IMR-90 (cell line): ENCODE results near the gene NOS3. TPM values are rescaled to one million over a fixed set of nuclear protein-coding genes. Genes with fewer than 3 reads are reported as not detected.

Source experiments
- ATAC-seq: fragments of 200-7000 bp; cut with Tn5 transposase; 2 replicates; pipeline ENCODE4 v1.9.1; 2020; ENCODE audit warnings: low read depth, mild to moderate bottlenecking, moderate library complexity
- BruUV-seq: library from RNA; stranded (reverse); fragments of 400-500 nt; replicated peaks from 2 replicates; lab custom pipeline; 2021; lab: Mats Ljungman, UMichigan
- CTCF ChIA-PET: fragments of 300-600 bp; formaldehyde crosslinking; extraction: SDS; loops from one replicate; lab custom pipeline; 2021; ENCODE audit warnings: antibody characterized with exemption; lab: Yijun Ruan, JAX
- POLR2A ChIA-PET: fragments of 300-600 bp; sonication (Branson Sonifier 250); formaldehyde crosslinking; loops from one replicate; lab custom pipeline; 2022; ENCODE audit warnings: antibody characterized with exemption; ENCODE audit not compliant: unreplicated experiment; lab: Charles Lee
- DNase-seq: peaks from one replicate; pipeline ENCODE4 v3.0.0; 2013
- H2AFZ ChIP-seq: replicated peaks from 2 replicates; pipeline ENCODE3; 2013; ENCODE audit warnings: low read length, mild to moderate bottlenecking; ENCODE audit not compliant: poor library complexity
- H2AK5ac ChIP-seq: 2 replicates; pipeline ENCODE4 v1.6.1; 2013; ENCODE audit warnings: low read depth, low read length, inconsistent platforms
- H2AK9ac ChIP-seq: replicated peaks from 2 replicates; pipeline ENCODE3; 2013; ENCODE audit warnings: mild to moderate bottlenecking, low read depth, low read length, moderate library complexity; ENCODE audit not compliant: poor library complexity
- H2BK120ac ChIP-seq: 2 replicates; pipeline ENCODE4 v1.6.1; 2013; ENCODE audit warnings: low read depth, low read length, inconsistent platforms
- H2BK15ac ChIP-seq: 3 replicates; pipeline ENCODE4 v1.6.1; 2013; ENCODE audit warnings: low read depth, low read length, inconsistent platforms
- H2BK20ac ChIP-seq: 2 replicates; pipeline ENCODE4 v1.6.1; 2013; ENCODE audit warnings: low read depth, mild to moderate bottlenecking, inconsistent platforms, low read length, moderate library complexity
- H2BK5ac ChIP-seq: 2 replicates; pipeline ENCODE4 v1.6.1; 2013; ENCODE audit warnings: mild to moderate bottlenecking, low read depth, low read length, inconsistent platforms; ENCODE audit not compliant: poor library complexity, severe bottlenecking
- H3K14ac ChIP-seq: replicated peaks from 2 replicates; pipeline ENCODE4 v1.6.1; 2013; ENCODE audit warnings: low read depth, low read length, inconsistent platforms
- H3K18ac ChIP-seq: 2 replicates; pipeline ENCODE4 v1.6.1; 2013; ENCODE audit warnings: low read depth, low read length, control low read depth
- H3K23ac ChIP-seq: 2 replicates; pipeline ENCODE4 v1.6.1; 2013; ENCODE audit warnings: low read depth, low read length, inconsistent platforms
- H3K27ac ChIP-seq: 2 replicates; pipeline ENCODE4 v1.5.1; 2013; ENCODE audit warnings: mild to moderate bottlenecking, control low read depth, low read length; ENCODE audit not compliant: insufficient read depth
- H3K27me3 ChIP-seq: 2 replicates; pipeline ENCODE4 v1.6.1; 2013; ENCODE audit warnings: low read length; ENCODE audit not compliant: control insufficient read depth, insufficient read depth
- H3K36me3 ChIP-seq: 2 replicates; pipeline ENCODE4 v1.6.1; 2013; ENCODE audit warnings: low read length, mixed read lengths; ENCODE audit not compliant: control insufficient read depth, insufficient read depth
- H3K4ac ChIP-seq: 2 replicates; pipeline ENCODE4 v1.6.1; 2013; ENCODE audit warnings: low read depth, low read length, inconsistent platforms
- H3K4me1 ChIP-seq: 2 replicates; pipeline ENCODE4 v1.6.1; 2013; ENCODE audit warnings: low read length, mixed read lengths; ENCODE audit not compliant: control insufficient read depth, insufficient read depth
- H3K4me2 ChIP-seq: 2 replicates; pipeline ENCODE4 v1.6.1; 2013; ENCODE audit warnings: low read depth, mild to moderate bottlenecking, control low read depth, low read length, moderate library complexity
- H3K4me3 ChIP-seq: 2 replicates; pipeline ENCODE4 v1.5.1; 2013; ENCODE audit warnings: low read depth, mild to moderate bottlenecking, control low read depth, low read length, moderate library complexity; ENCODE audit not compliant: insufficient read depth
- H3K56ac ChIP-seq: 2 replicates; pipeline ENCODE4 v1.6.1; 2013; ENCODE audit warnings: low read length, inconsistent platforms; ENCODE audit not compliant: insufficient read depth; ENCODE audit errors: extremely low read depth
- H3K79me1 ChIP-seq, 2 experiments: 2 replicates each; pipeline ENCODE4 v1.6.1; 2013; ENCODE audit warnings: low read length in 2 of 2, inconsistent platforms in 1 of 2, low read depth in 1 of 2
- H3K9ac ChIP-seq: 2 replicates; pipeline ENCODE4 v1.6.1; 2013; ENCODE audit warnings: low read depth, low read length, control low read depth
- H3K9me1 ChIP-seq: 2 replicates; pipeline ENCODE4 v1.6.1; 2013; ENCODE audit warnings: low read length, inconsistent platforms; ENCODE audit not compliant: insufficient read depth
- H3K9me3 ChIP-seq: 2 replicates; pipeline ENCODE4 v1.6.1; 2013; ENCODE audit warnings: low read length; ENCODE audit not compliant: control insufficient read depth, insufficient read depth
- H4K20me1 ChIP-seq: 2 replicates; pipeline ENCODE4 v1.6.1; 2013; ENCODE audit warnings: low read length, inconsistent platforms; ENCODE audit not compliant: insufficient read depth
- H4K5ac ChIP-seq: 2 replicates; pipeline ENCODE4 v1.6.1; 2013; ENCODE audit warnings: mild to moderate bottlenecking, low read depth, low read length, control low read depth
- H4K8ac ChIP-seq, 2 experiments: 2 replicates each; pipeline ENCODE4 v1.6.1; 2013; ENCODE audit warnings: low read depth in 2 of 2, low read length in 2 of 2, control low read depth in 1 of 2, inconsistent platforms in 1 of 2
- H4K91ac ChIP-seq: 2 replicates; pipeline ENCODE4 v1.6.1; 2013; ENCODE audit warnings: low read depth, low read length, inconsistent platforms; ENCODE audit not compliant: insufficient read depth
- BHLHE40 ChIP-seq: fragments of 150-350 bp; IDR thresholded peaks from 2 replicates; pipeline ENCODE4 v1.6.1; 2016; ENCODE audit warnings: mild to moderate bottlenecking, low read depth, low read length
- CEBPB ChIP-seq: IDR thresholded peaks from 2 replicates; pipeline ENCODE4 v1.6.1; 2012; ENCODE audit warnings: low read depth, low read length, improper control_type of control experiment
- CHD1 ChIP-seq: IDR thresholded peaks from 2 replicates; pipeline ENCODE4 v1.6.1; 2012; ENCODE audit warnings: low read depth, low read length, improper control_type of control experiment
- CTCF ChIP-seq: conservative IDR thresholded peaks from 2 replicates; pipeline ENCODE4 v1.5.1; 2012; ENCODE audit warnings: mild to moderate bottlenecking, low read depth, low read length, improper control_type of control experiment
- ELK1 ChIP-seq: fragments of 150-350 bp; IDR thresholded peaks from 2 replicates; pipeline ENCODE4 v1.6.1; 2016; ENCODE audit warnings: low read depth, mild to moderate bottlenecking, low read length, moderate library complexity, borderline replicate concordance
- FOS ChIP-seq: fragments of 150-350 bp; IDR thresholded peaks from 2 replicates; pipeline ENCODE4 v1.6.1; 2016; ENCODE audit warnings: low read depth, low read length
- MAFK ChIP-seq: IDR thresholded peaks from 2 replicates; pipeline ENCODE4 v1.6.1; 2012; ENCODE audit warnings: low read depth, low read length, improper control_type of control experiment
- MAZ ChIP-seq: IDR thresholded peaks from 2 replicates; pipeline ENCODE4 v1.6.1; 2012; ENCODE audit warnings: low read depth, mild to moderate bottlenecking, low read length, improper control_type of control experiment, moderate library complexity, borderline replicate concordance
- MXI1 ChIP-seq: IDR thresholded peaks from 2 replicates; pipeline ENCODE4 v1.6.1; 2012; ENCODE audit warnings: low read depth, mild to moderate bottlenecking, low read length, moderate library complexity, borderline replicate concordance
- NFE2L2 ChIP-seq: fragments of 150-350 bp; IDR thresholded peaks from 2 replicates; pipeline ENCODE4 v1.6.1; 2016; ENCODE audit warnings: low read depth, mild to moderate bottlenecking, low read length
- RAD21 ChIP-seq: IDR thresholded peaks from 2 replicates; pipeline ENCODE4 v1.6.1; 2012; ENCODE audit warnings: low read length, improper control_type of control experiment
- RCOR1 ChIP-seq: IDR thresholded peaks from 2 replicates; pipeline ENCODE4 v1.6.1; 2012; ENCODE audit warnings: mild to moderate bottlenecking, low read length, improper control_type of control experiment; ENCODE audit not compliant: insufficient replicate concordance
- RFX5 ChIP-seq: IDR thresholded peaks from 2 replicates; pipeline ENCODE4 v1.8.0; 2012; ENCODE audit warnings: low read depth, mild to moderate bottlenecking, low read length, moderate library complexity
- SMC3 ChIP-seq: fragments of 150-350 bp; IDR thresholded peaks from 2 replicates; pipeline ENCODE4 v1.6.1; 2016; ENCODE audit warnings: low read depth, mild to moderate bottlenecking, antibody characterized with exemption, low read length, moderate library complexity
- USF2 ChIP-seq: fragments of 150-350 bp; IDR thresholded peaks from 2 replicates; pipeline ENCODE4 v1.6.1; 2017; ENCODE audit warnings: mild to moderate bottlenecking, antibody characterized with exemption, low read length, low read depth
- WGBS, 2 experiments: methylation state at CpG; one replicate each; pipeline versions ENCODE4 v1.1.5 to v1.1.7; 2013; ENCODE audit warnings: missing lambda C conversion rate in 2 of 2; ENCODE audit not compliant: insufficient read length in 1 of 2; ENCODE audit errors: extremely low coverage in 2 of 2; 5-methylcytosine and 5-hydroxymethylcytosine counted together
- dilution Hi-C: fragments of 300-500 bp; cut with HindIII; formaldehyde crosslinking; loops from one replicate; pipeline ENCODE4 v1.14.3; 2018; ENCODE audit warnings: low sequenced_read_pairs; ENCODE audit not compliant: unreplicated experiment
- in situ Hi-C: fragments of 300-500 bp; cut with MboI; formaldehyde crosslinking; loops from 3 replicates; pipeline ENCODE4 v1.14.3; 2019; ENCODE audit warnings: low sequenced_read_pairs, inconsistent platforms, mixed read lengths
- intact Hi-C: fragments of 100-400 bp; cut with micrococcal nuclease; formaldehyde crosslinking; loops from 2 replicates; pipeline ENCODE4 v1.10.0; 2022
- polyA plus RNA-seq, 3 experiments: library from polyadenylated mRNA; depleted of rRNA; stranded (reverse); fragments of >200 nt; gene quantifications; 2 replicates each; pipeline ENCODE4 v1.2.3, GENCODE V29; 2012; ENCODE audit warnings: low replicate concordance in 1 of 3
- total RNA-seq: library from RNA; depleted of rRNA; stranded (reverse); fragments of >200 nt; gene quantifications from 2 replicates; pipeline ENCODE4 v1.2.3, GENCODE V29; 2012

NOS3 gene
- total and polyA plus RNA-seq, 2 of the 4 experiments (the other 2 are of a cell fraction), result 0.72 to 2.0 TPM

- in situ Hi-C loops (no loop called here), intact Hi-C loops (no loop called here), dilution Hi-C loops (no loop called here)
- no peak overlapping the region for H3K27ac ChIP-seq
- H3K4ac ChIP-seq, result no peak overlapping the region
- H2BK15ac ChIP-seq, result no peak overlapping the region
- no peak overlapping the region for H4K91ac ChIP-seq
- no peak overlapping the region for H2BK5ac ChIP-seq
- no TSS peak for BruUV-seq
- WGBS, 2 experiments, result 93% methylated on average over 11 of the region's 21 CpGs; no CpG with 5 or more reads in 1 of the 2 experiments
- TF ChIP-seq MXI1 (no peak), RCOR1 (no peak), RAD21 (no peak), CHD1 (no peak), SMC3 (no peak), BHLHE40 (no peak), NFE2L2 (no peak), RFX5 (no peak), CEBPB (no peak), FOS (no peak), CTCF (no peak), USF2 (no peak), MAZ (no peak), ELK1 (no peak), MAFK (no peak)
- H3K9ac ChIP-seq, result no peak overlapping the region
- POLR2A ChIA-PET, result no interaction called here
- H3K79me1 ChIP-seq, result peaks cover 0 to 23% of the 10 kb centered on the region in 2 experiments; a peak in 1 of 4 replicates
- H3K14ac ChIP-seq, result no peak overlapping the region
- H3K4me2 ChIP-seq, result no peak overlapping the region
- H3K36me3 ChIP-seq, result peaks cover 30% of the 10 kb centered on the region
- no peak overlapping the region for H2BK20ac ChIP-seq
- ATAC-seq (no peak), DNase-seq (no peak)
- peaks cover 8% of the 10 kb centered on the region for H4K20me1 ChIP-seq
- no peak overlapping the region for H3K4me3 ChIP-seq
- H3K4me1 ChIP-seq, result peaks cover 17% of the 10 kb centered on the region
- H2BK120ac ChIP-seq, result no peak overlapping the region
- H4K8ac ChIP-seq, result no peak overlapping the region
- H4K5ac ChIP-seq, result no peak overlapping the region
- H3K56ac ChIP-seq, result no peak overlapping the region
- no peak overlapping the region for H2AK5ac ChIP-seq
- no peaks in the 10 kb centered on the region for H3K9me3 ChIP-seq
- CTCF ChIA-PET, result no interaction called here
- H3K18ac ChIP-seq, result no peak overlapping the region
- H3K23ac ChIP-seq, result no peak overlapping the region
- H3K27me3 ChIP-seq, result no peaks in the 10 kb centered on the region
- no peak overlapping the region for H2AFZ ChIP-seq
- no peak overlapping the region for H2AK9ac ChIP-seq
- peaks cover 17% of the 10 kb centered on the region for H3K9me1 ChIP-seq
Observed at GRCh38 chr7:151035026-151035717, 44.4 kb downstream of the NOS3 start.
